HCT116 (cell line): ENCODE results near the gene MAML2.

Source experiments
- ATF3 ChIP-seq: IDR thresholded peaks from 2 replicates; pipeline ENCODE4 v1.6.1; 2012
- CEBPB ChIP-seq: IDR thresholded peaks from 2 replicates; pipeline ENCODE4 v1.6.1; 2012; ENCODE audit warnings: low read depth
- CTCF ChIP-seq, 3 experiments: fragments of 200-600 bp in 1 of 3; sonication (generic) in 1 of 3; IDR thresholded peaks in 2 of 3; conservative IDR thresholded peaks in 1 of 3; 2 replicates each; pipeline ENCODE4 v1.5.1; 2012 to 2017; ENCODE audit warnings: low read depth in 2 of 3, low read length in 2 of 3, antibody characterized with exemption in 1 of 3, borderline replicate concordance in 1 of 3, control low read depth in 1 of 3, mild to moderate bottlenecking in 1 of 3, mixed read lengths in 1 of 3, mixed run types in 1 of 3, moderate library complexity in 1 of 3; ENCODE audit not compliant: insufficient read depth in 1 of 3
- EZH2phosphoT487 ChIP-seq: fragments of 200-600 bp; IDR thresholded peaks from 2 replicates; pipeline ENCODE4 v1.6.1; 2018; ENCODE audit warnings: antibody characterized with exemption, borderline replicate concordance
- JUND ChIP-seq: IDR thresholded peaks from 2 replicates; pipeline ENCODE4 v1.6.1; 2012
- MAX ChIP-seq: IDR thresholded peaks from 2 replicates; pipeline ENCODE4 v1.6.1; 2012
- POLR2A ChIP-seq: IDR thresholded peaks from 2 replicates; pipeline ENCODE4 v1.7.0; 2011; ENCODE audit warnings: borderline replicate concordance; ENCODE audit not compliant: insufficient read depth, insufficient read length; ENCODE audit errors: extremely low read depth
- POLR2AphosphoS5 ChIP-seq: IDR thresholded peaks from 2 replicates; pipeline ENCODE4 v1.6.1; 2011; ENCODE audit warnings: mild to moderate bottlenecking, low read depth, low read length, moderate library complexity
- SP1 ChIP-seq: IDR thresholded peaks from 2 replicates; pipeline ENCODE4 v1.6.1; 2012; ENCODE audit warnings: low read depth
- TCF7L2 ChIP-seq: IDR thresholded peaks from 2 replicates; pipeline ENCODE4 v1.7.0; 2011; ENCODE audit warnings: borderline replicate concordance, inconsistent platforms; ENCODE audit not compliant: insufficient read depth, insufficient read length; ENCODE audit errors: extremely low read depth
- ZNF274 ChIP-seq: fragments of 200-500 bp; sonication (Bioruptor generic); IDR thresholded peaks from 2 replicates; pipeline ENCODE4 v1.6.1; 2014; ENCODE audit warnings: mild to moderate bottlenecking, low read depth, low read length, inconsistent platforms

- no peak for TF ChIP-seq CTCF (IDR thresholded peaks at IDR 0.05 in 2 of 3, conservative IDR thresholded peaks at IDR 0.05 in 1 of 3; ENCODE audit: borderline replicate concordance in 1 of 3, insufficient read depth in 1 of 3, low read depth in 2 of 3, low read length in 2 of 3)
- TF ChIP-seq MAX = peak; percentile 79
- peak; percentile 62 for TF ChIP-seq POLR2AphosphoS5
- TF ChIP-seq EZH2phosphoT487 = no peak
- no peak for TF ChIP-seq POLR2A
- no peak for TF ChIP-seq ZNF274
- peak; percentile 39; the same call in 1 of the 2 replicates for TF ChIP-seq CEBPB
- TF ChIP-seq ATF3 = no peak
- TF ChIP-seq TCF7L2 = no peak
- no peak for TF ChIP-seq JUND
- peak; percentile 37 for TF ChIP-seq SP1
Measured at GRCh38 chr11:96242971-96243647, 99.9 kb downstream of the MAML2 start.
